PC-9 (cell line): Measurements from ENCODE around the gene NDUFS8. TPM values are rescaled to one million over a fixed set of nuclear protein-coding genes. Genes with fewer than 3 reads are reported as not detected.

Experiments
- BruUV-seq: library from RNA; stranded (reverse); fragments of 400-500 nt; replicated peaks from 2 replicates; lab custom pipeline; 2021; lab: Mats Ljungman, UMichigan
- CTCF ChIA-PET: fragments of 300-600 bp; sonication (Branson Sonifier 250); formaldehyde crosslinking; loops from one replicate; lab custom pipeline; 2022; ENCODE audit warnings: antibody characterized with exemption; lab: Charles Lee
- POLR2A ChIA-PET: fragments of 300-600 bp; sonication (Branson Sonifier 250); formaldehyde crosslinking; loops from one replicate; lab custom pipeline; 2022; ENCODE audit warnings: antibody characterized with exemption; ENCODE audit not compliant: unreplicated experiment; lab: Charles Lee
- DNase-seq, 2 experiments: peaks; one replicate each; pipeline versions ENCODE4 v3.0.0 to v3.0.0-alpha.2; 2015 to 2022; ENCODE audit warnings: mixed read lengths in 1 of 2
- H2AFZ ChIP-seq: fragments of 200-600 bp; sonication (generic); 2 replicates; pipeline ENCODE4 v1.8.1; 2017; ENCODE audit warnings: antibody characterized with exemption
- H3F3A ChIP-seq: fragments of 200-600 bp; sonication (generic); 2 replicates; pipeline ENCODE4 v1.8.1; 2017; ENCODE audit warnings: antibody characterized with exemption, mild to moderate bottlenecking, low read depth; ENCODE audit not compliant: insufficient read depth
- H3K27ac ChIP-seq: fragments of 200-600 bp; sonication (generic); 2 replicates; pipeline ENCODE4 v1.6.1; 2016; ENCODE audit warnings: mixed run types
- H3K27me3 ChIP-seq: fragments of 200-600 bp; sonication (generic); 2 replicates; pipeline ENCODE4 v1.6.1; 2016; ENCODE audit warnings: low read depth, mixed run types; ENCODE audit not compliant: insufficient read depth
- H3K36me3 ChIP-seq: fragments of 200-600 bp; sonication (generic); 2 replicates; pipeline ENCODE4 v1.6.1; 2016; ENCODE audit warnings: low read depth, mixed run types
- H3K4me1 ChIP-seq: fragments of 200-600 bp; sonication (generic); replicated peaks from 2 replicates; pipeline ENCODE4 v1.6.1; 2016; ENCODE audit warnings: mixed run types; ENCODE audit not compliant: insufficient read depth
- H3K4me2 ChIP-seq: fragments of 200-600 bp; sonication (generic); 2 replicates; pipeline ENCODE4 v1.6.1; 2017; ENCODE audit warnings: mixed run types
- H3K4me3 ChIP-seq: fragments of 200-600 bp; sonication (generic); 2 replicates; pipeline ENCODE4 v1.6.1; 2016; ENCODE audit warnings: mixed run types
- H3K79me2 ChIP-seq: fragments of 200-600 bp; sonication (generic); 2 replicates; pipeline ENCODE4 v1.6.1; 2017; ENCODE audit warnings: low read depth, mixed run types
- H3K9me2 ChIP-seq: fragments of 200-600 bp; sonication (generic); 2 replicates; pipeline ENCODE4 v1.8.1; 2017; ENCODE audit warnings: mild to moderate bottlenecking; ENCODE audit not compliant: insufficient read depth
- H3K9me3 ChIP-seq: fragments of 200-600 bp; sonication (generic); 2 replicates; pipeline ENCODE4 v1.8.1; 2016; ENCODE audit warnings: low read depth; ENCODE audit not compliant: insufficient read depth
- H4K20me1 ChIP-seq: fragments of 200-600 bp; sonication (generic); 2 replicates; pipeline ENCODE4 v1.8.1; 2017; ENCODE audit not compliant: insufficient read depth
- CTCF ChIP-seq: fragments of 200-600 bp; sonication (generic); conservative IDR thresholded peaks from 2 replicates; pipeline ENCODE4 v1.6.1; 2017; ENCODE audit warnings: mixed run types, antibody characterized with exemption, mild to moderate bottlenecking, moderate library complexity
- EZH2 ChIP-seq: fragments of 200-600 bp; sonication (generic); IDR thresholded peaks from 2 replicates; pipeline ENCODE4 v1.8.0; 2017; ENCODE audit warnings: antibody characterized with exemption, low read depth
- intact Hi-C: fragments of 100-400 bp; cut with micrococcal nuclease; formaldehyde crosslinking; loops from one replicate; pipeline ENCODE4 v1.10.0; 2022; ENCODE audit not compliant: unreplicated experiment
- total RNA-seq: library from RNA; stranded (reverse); gene quantifications from 2 replicates; pipeline ENCODE4 v1.2.3, GENCODE V29; 2021

NDUFS8 gene
- total RNA-seq, 1 experiment from 2014 or later, result 275 TPM

GRCh38 chr11:68017980-68018729, 12.3 kb upstream of the NDUFS8 start:
- Histone ChIP-seq H3K9me3 (no peaks in the 10 kb centered on the region), H3K4me2 (0 out of 2 replicates have a peak overlapping the region, but pooled peaks have one; percentile 37), H3K27ac (no peak overlapping the region), H3K36me3 (no peaks in the 10 kb centered on the region), H3K4me3 (no peak overlapping the region), H3F3A (peaks cover 38% of the 10 kb centered on the region), H3K27me3 (no peaks in the 10 kb centered on the region), H3K9me2 (no peaks in the 10 kb centered on the region), H2AFZ (no peak overlapping the region), H4K20me1 (no peaks in the 10 kb centered on the region), H3K79me2 (0 out of 2 replicates have a peak, but pooled peaks cover 7% of the 10 kb centered on the region), H3K4me1 (peaks cover 68% of the 10 kb centered on the region)
- no peak for DNase-seq
- POLR2A ChIA-PET, result interaction anchor here (0.6 kb wide), 1 partner anchor 8 kb away, joined by 3 read pairs; the partner anchor contains the start of gene ALDH3B1
- TF ChIP-seq EZH2, result no peak
- TF ChIP-seq CTCF, result no peak
- CTCF ChIA-PET, result no interaction called here
- intact Hi-C loops, result loop anchor here (10.0 kb wide), 1 partner anchor 173 kb away; no protein-coding TSS in a partner anchor
- no TSS peak for BruUV-seq

GRCh38 chr11:68018730-68019190, 11.7 kb upstream of the NDUFS8 start:
- H3K9me3 ChIP-seq, result no peaks in the 10 kb centered on the region
- no peak for DNase-seq
- H3K36me3 ChIP-seq, result no peaks in the 10 kb centered on the region
- intact Hi-C loops, result loop anchor here (10.0 kb wide), 1 partner anchor 174 kb away; no protein-coding TSS in a partner anchor
- no peak overlapping the region for H3K4me2 ChIP-seq
- ChIA-PET CTCF (no interaction called here), POLR2A (interaction anchor here (0.6 kb wide), 1 partner anchor 9 kb away, joined by 3 read pairs; the partner anchor contains the start of gene ALDH3B1)
- no peaks in the 10 kb centered on the region for H3K9me2 ChIP-seq
- H3F3A ChIP-seq, result peaks cover 32% of the 10 kb centered on the region
- H4K20me1 ChIP-seq, result no peaks in the 10 kb centered on the region
- no peak overlapping the region for H2AFZ ChIP-seq
- H3K4me1 ChIP-seq, result peaks cover 62% of the 10 kb centered on the region
- no peak overlapping the region for H3K27ac ChIP-seq
- no peak overlapping the region for H3K4me3 ChIP-seq
- BruUV-seq, result no TSS peak
- H3K27me3 ChIP-seq, result no peaks in the 10 kb centered on the region
- TF ChIP-seq EZH2, result no peak
- TF ChIP-seq CTCF, result no peak
- 0 out of 2 replicates have a peak, but pooled peaks cover 7% of the 10 kb centered on the region for H3K79me2 ChIP-seq

GRCh38 chr11:68019486-68019885, 11.0 kb upstream of the NDUFS8 start:
- H2AFZ ChIP-seq, result no peak overlapping the region
- 0 out of 2 replicates have a peak, but pooled peaks cover 7% of the 10 kb centered on the region for H3K79me2 ChIP-seq
- H3K9me2 ChIP-seq, result no peaks in the 10 kb centered on the region
- H3K27me3 ChIP-seq, result no peaks in the 10 kb centered on the region
- H3K4me1 ChIP-seq, result peaks cover 54% of the 10 kb centered on the region
- no peaks in the 10 kb centered on the region for H3K9me3 ChIP-seq
- peaks cover 35% of the 10 kb centered on the region; the same call in 1 of the 2 replicates for H3F3A ChIP-seq
- no TSS peak for BruUV-seq
- CTCF ChIA-PET, result no interaction called here
- H3K4me2 ChIP-seq, result no peak overlapping the region
- no peak overlapping the region for H3K27ac ChIP-seq
- intact Hi-C loops, result loop anchor here (10.0 kb wide), 1 partner anchor 175 kb away; no protein-coding TSS in a partner anchor
- TF ChIP-seq CTCF, result no peak
- no peak for TF ChIP-seq EZH2
- POLR2A ChIA-PET, result interaction anchor here (0.7 kb wide), 1 partner anchor 145 kb away, joined by 3 read pairs; no protein-coding TSS in a partner anchor
- no peaks in the 10 kb centered on the region for H4K20me1 ChIP-seq
- no peak for DNase-seq
- no peak overlapping the region for H3K4me3 ChIP-seq
- H3K36me3 ChIP-seq, result no peaks in the 10 kb centered on the region
